Mesenchymal stem cell (in vitro differentiated cells and primary cell): Measurements from ENCODE around the gene LY6G5B.

Source experiments
- DNase-seq: peaks from one replicate; pipeline ENCODE4 v3.0.0-alpha.2; 2013
- H2AFZ ChIP-seq: one replicate; pipeline ENCODE4 v1.6.1; 2013; ENCODE audit warnings: low read depth, mild to moderate bottlenecking, control low read depth, inconsistent platforms, low read length, moderate library complexity
- H2AK5ac ChIP-seq: 2 replicates; pipeline ENCODE4 v1.6.1; 2013; ENCODE audit warnings: low read length, moderate library complexity, mild to moderate bottlenecking, inconsistent platforms; ENCODE audit not compliant: severe bottlenecking
- H2BK120ac ChIP-seq: one replicate; pipeline ENCODE4 v1.6.1; 2013; ENCODE audit warnings: low read depth, mild to moderate bottlenecking, inconsistent platforms, low read length, moderate library complexity
- H2BK12ac ChIP-seq, 2 experiments: one replicate each; pipeline ENCODE4 v1.6.1; 2013; ENCODE audit warnings: inconsistent platforms in 2 of 2, low read length in 2 of 2, mild to moderate bottlenecking in 2 of 2, moderate library complexity in 2 of 2, control low read depth in 1 of 2
- H2BK15ac ChIP-seq: one replicate; pipeline ENCODE4 v1.6.1; 2013; ENCODE audit warnings: mild to moderate bottlenecking, low read depth, inconsistent platforms; ENCODE audit not compliant: poor library complexity, severe bottlenecking
- H2BK5ac ChIP-seq: 2 replicates; pipeline ENCODE4 v1.6.1; 2013; ENCODE audit warnings: low read depth, mild to moderate bottlenecking, low read length, control low read depth, inconsistent platforms; ENCODE audit not compliant: poor library complexity, severe bottlenecking
- H3K14ac ChIP-seq, 2 experiments: one replicate each; pipeline ENCODE4 v1.6.1; 2013; ENCODE audit warnings: inconsistent platforms in 2 of 2, low read length in 2 of 2, control low read depth in 1 of 2, mild to moderate bottlenecking in 1 of 2, moderate library complexity in 1 of 2
- H3K18ac ChIP-seq, 2 experiments: one replicate each; pipeline ENCODE4 v1.6.1; 2013; ENCODE audit warnings: inconsistent platforms in 2 of 2, low read length in 2 of 2, control low read depth in 1 of 2, low read depth in 1 of 2, mild to moderate bottlenecking in 1 of 2
- H3K23ac ChIP-seq, 2 experiments: one replicate each; pipeline ENCODE4 v1.6.1; 2013; ENCODE audit warnings: inconsistent platforms in 2 of 2, low read length in 2 of 2, mild to moderate bottlenecking in 2 of 2, moderate library complexity in 2 of 2, control low read depth in 1 of 2
- H3K27ac ChIP-seq: 2 replicates; pipeline ENCODE4 v1.5.1; 2013; ENCODE audit warnings: mild to moderate bottlenecking, moderate library complexity, low read length, control low read depth, inconsistent platforms; ENCODE audit not compliant: poor library complexity, severe bottlenecking
- H3K27me3 ChIP-seq, 2 experiments: 2 replicates each; pipeline versions ENCODE4 v1.6.1 to v1.7.0; 2013; ENCODE audit warnings: low read length in 2 of 2, mild to moderate bottlenecking in 2 of 2, moderate library complexity in 2 of 2, control low read depth in 1 of 2, inconsistent platforms in 1 of 2; ENCODE audit not compliant: control insufficient read depth in 1 of 2, insufficient read depth in 1 of 2
- H3K36me3 ChIP-seq, 2 experiments: 2 replicates each; pipeline versions ENCODE4 v1.6.1 to v1.7.0; 2013; ENCODE audit warnings: low read length in 2 of 2, control low read depth in 1 of 2, inconsistent platforms in 1 of 2, low read depth in 1 of 2, mild to moderate bottlenecking in 1 of 2; ENCODE audit not compliant: insufficient read depth in 2 of 2, control insufficient read depth in 1 of 2
- H3K4ac ChIP-seq, 2 experiments: one replicate each; pipeline ENCODE4 v1.6.1; 2013; ENCODE audit warnings: inconsistent platforms in 2 of 2, low read length in 2 of 2, mild to moderate bottlenecking in 2 of 2, moderate library complexity in 2 of 2, control low read depth in 1 of 2, low read depth in 1 of 2
- H3K4me1 ChIP-seq: 2 replicates; pipeline ENCODE4 v1.6.1; 2013; ENCODE audit warnings: low read depth, low read length, control low read depth; ENCODE audit not compliant: control insufficient read depth, insufficient read depth
- H3K4me2 ChIP-seq: 2 replicates; pipeline ENCODE4 v1.6.1; 2013; ENCODE audit warnings: low read length, mild to moderate bottlenecking, inconsistent platforms; ENCODE audit not compliant: poor library complexity, severe bottlenecking
- H3K4me3 ChIP-seq, 2 experiments: 2 replicates each; pipeline versions ENCODE4 v1.5.1 to v1.7.0; 2013; ENCODE audit warnings: low read length in 2 of 2, mild to moderate bottlenecking in 2 of 2, control low read depth in 1 of 2, low read depth in 1 of 2; ENCODE audit not compliant: insufficient read depth in 1 of 2
- H3K79me1 ChIP-seq: replicated peaks from 2 replicates; pipeline ENCODE4 v1.6.1; 2013; ENCODE audit warnings: mild to moderate bottlenecking, control low read depth, low read length, inconsistent platforms; ENCODE audit not compliant: poor library complexity, severe bottlenecking
- H3K9ac ChIP-seq: 2 replicates; pipeline ENCODE4 v1.7.0; 2013; ENCODE audit warnings: mild to moderate bottlenecking, low read length, moderate library complexity
- H3K9me3 ChIP-seq: 2 replicates; pipeline ENCODE4 v1.7.0; 2013; ENCODE audit warnings: mild to moderate bottlenecking, low read length; ENCODE audit not compliant: control insufficient read depth
- H4K8ac ChIP-seq: one replicate; pipeline ENCODE4 v1.6.1; 2013; ENCODE audit warnings: inconsistent platforms, mild to moderate bottlenecking, low read length, moderate library complexity
- H4K91ac ChIP-seq: one replicate; pipeline ENCODE4 v1.6.1; 2013; ENCODE audit warnings: mild to moderate bottlenecking, low read length, inconsistent platforms
- WGBS: methylation state at CpG from one replicate; pipeline ENCODE4 v1.1.7; 2013; ENCODE audit warnings: mixed read lengths; 5-methylcytosine and 5-hydroxymethylcytosine counted together

The LY6G5B gene

GRCh38 chr6:31717499-31718222 is 47.9 kb downstream of the LY6G5B start:
- Histone ChIP-seq H2BK15ac (no peak overlapping the region), H3K27me3 (peaks cover 12 to 29% of the 10 kb centered on the region in 2 experiments), H2BK120ac (no peak overlapping the region), H2BK5ac (no peak overlapping the region), H3K27ac (no peak overlapping the region), H3K23ac (no peak overlapping the region), H3K36me3 (no peaks in the 10 kb centered on the region), H3K4me3 (no peak overlapping the region), H3K4me2 (no peak overlapping the region), H3K4me1 (peaks cover 4% of the 10 kb centered on the region), H3K9ac (no peak overlapping the region), H2AK5ac (no peak overlapping the region), H2BK12ac (no peak overlapping the region), H4K8ac (no peak overlapping the region), H3K18ac (no peak overlapping the region), H2AFZ (no peak overlapping the region), H3K14ac (no peak overlapping the region), H3K4ac (no peak overlapping the region), H4K91ac (no peak overlapping the region), H3K79me1 (no peaks in the 10 kb centered on the region), H3K9me3 (no peaks in the 10 kb centered on the region)
- WGBS: 75% methylated on average over 8 of the region's 10 CpGs
- no peak for DNase-seq

- no peak overlapping the region for H3K9ac ChIP-seq
- H3K4me2 ChIP-seq: no peak overlapping the region
- H3K23ac ChIP-seq: no peak overlapping the region
- peaks cover 4% of the 10 kb centered on the region for H3K4me1 ChIP-seq
- no peak overlapping the region for H3K18ac ChIP-seq
- H2BK12ac ChIP-seq: peak overlapping the region in 1 of 2 experiments; percentile 7
- H2BK120ac ChIP-seq: no peak overlapping the region
- no peaks in the 10 kb centered on the region for H3K79me1 ChIP-seq
- peak overlapping the region; percentile 16 for H4K91ac ChIP-seq
- H2AK5ac ChIP-seq: no peak overlapping the region
- H3K27ac ChIP-seq: no peak overlapping the region
- H3K36me3 ChIP-seq: no peaks in the 10 kb centered on the region
- no peak overlapping the region for H2BK15ac ChIP-seq
- no peak overlapping the region for H3K4me3 ChIP-seq
- peaks cover 10 to 29% of the 10 kb centered on the region in 2 experiments for H3K27me3 ChIP-seq
- H2AFZ ChIP-seq: no peak overlapping the region
- no peaks in the 10 kb centered on the region for H3K9me3 ChIP-seq
- H3K14ac ChIP-seq: no peak overlapping the region
- WGBS: 100% methylated on average over 1 of the region's 1 CpG
- no peak overlapping the region for H3K4ac ChIP-seq
- H2BK5ac ChIP-seq: no peak overlapping the region
- no peak overlapping the region for H4K8ac ChIP-seq
- DNase-seq: no peak
Measured at GRCh38 chr6:31718265-31718664, 48.5 kb downstream of the LY6G5B start.

GRCh38 chr6:31719001-31719400 is 49.2 kb downstream of the LY6G5B start:
- no peaks in the 10 kb centered on the region for H3K79me1 ChIP-seq
- H2BK12ac ChIP-seq: no peak overlapping the region
- H3K9me3 ChIP-seq: no peaks in the 10 kb centered on the region
- H3K9ac ChIP-seq: no peak overlapping the region
- H4K91ac ChIP-seq: no peak overlapping the region
- H2BK5ac ChIP-seq: no peak overlapping the region
- H3K18ac ChIP-seq: no peak overlapping the region
- H2AK5ac ChIP-seq: no peak overlapping the region
- H3K4me2 ChIP-seq: no peak overlapping the region
- peaks cover 6 to 21% of the 10 kb centered on the region in 2 experiments for H3K27me3 ChIP-seq
- peaks cover 0 to 6% of the 10 kb centered on the region in 2 experiments for H3K36me3 ChIP-seq
- DNase-seq: no peak
- 79% methylated on average over 5 of the region's 6 CpGs for WGBS
- H2BK120ac ChIP-seq: no peak overlapping the region
- H3K14ac ChIP-seq: no peak overlapping the region
- no peak overlapping the region for H3K27ac ChIP-seq
- no peak overlapping the region for H2AFZ ChIP-seq
- H3K4me1 ChIP-seq: no peaks in the 10 kb centered on the region
- no peak overlapping the region for H2BK15ac ChIP-seq
- no peak overlapping the region for H3K4ac ChIP-seq
- no peak overlapping the region for H4K8ac ChIP-seq
- no peak overlapping the region for H3K23ac ChIP-seq
- no peak overlapping the region for H3K4me3 ChIP-seq

- no peak overlapping the region for H3K18ac ChIP-seq
- no peak overlapping the region for H3K4me3 ChIP-seq
- H2BK120ac ChIP-seq: no peak overlapping the region
- H3K27me3 ChIP-seq: peaks cover 0 to 13% of the 10 kb centered on the region in 2 experiments
- WGBS: 95% methylated on average over 5 of the region's 5 CpGs
- no peak overlapping the region for H3K27ac ChIP-seq
- no peak overlapping the region for H3K4me2 ChIP-seq
- H3K14ac ChIP-seq: peak overlapping the region in 1 of 2 experiments; percentile 11
- H3K9ac ChIP-seq: no peak overlapping the region
- no peak overlapping the region for H2BK5ac ChIP-seq
- H3K23ac ChIP-seq: no peak overlapping the region
- no peaks in the 10 kb centered on the region for H3K79me1 ChIP-seq
- no peak overlapping the region for H4K8ac ChIP-seq
- no peak overlapping the region for H2AK5ac ChIP-seq
- no peak overlapping the region for H4K91ac ChIP-seq
- no peak for DNase-seq
- peaks cover 0 to 15% of the 10 kb centered on the region in 2 experiments for H3K36me3 ChIP-seq
- no peak overlapping the region for H2AFZ ChIP-seq
- H3K9me3 ChIP-seq: no peaks in the 10 kb centered on the region
- no peaks in the 10 kb centered on the region for H3K4me1 ChIP-seq
- H3K4ac ChIP-seq: no peak overlapping the region
- no peak overlapping the region for H2BK15ac ChIP-seq
- no peak overlapping the region for H2BK12ac ChIP-seq
Measured at GRCh38 chr6:31720196-31720770, 50.5 kb downstream of the LY6G5B start.
